ENCODE data around the gene POPDC3.

The POPDC3 gene

GRCh38 chr6:105111871-105112270 lies 67.9 kb downstream of the POPDC3 start:
- H3K9ac ChIP-seq (ENCODE audit: low read length): no peak overlapping the region
- H3K36me3 ChIP-seq (ENCODE audit: control insufficient read depth, insufficient read depth, low read length): no peaks in the 10 kb centered on the region

GRCh38 chr6:105111105-105111504 lies 68.7 kb downstream of the POPDC3 start:
- Histone ChIP-seq H3K27me3 (ENCODE audit: control insufficient read depth, insufficient read depth, low read length) (no peaks in the 10 kb centered on the region), H3K9me3 (ENCODE audit: control insufficient read depth, insufficient read depth, low read depth, low read length) (no peaks in the 10 kb centered on the region), H3K4me3 (ENCODE audit: low read depth, low read length) (no peak overlapping the region), H3K36me3 (ENCODE audit: control insufficient read depth, insufficient read depth, low read length) (no peaks in the 10 kb centered on the region), H3K4me1 (ENCODE audit: control insufficient read depth, insufficient read depth, low read length) (peaks cover under 1% of the 10 kb centered on the region; the same call in 1 of the 2 replicates), H3K9ac (ENCODE audit: low read length) (no peak overlapping the region), H3K27ac (ENCODE audit: low read depth, low read length) (no peak overlapping the region)

More at GRCh38 chr6:105111871-105112270, 67.9 kb downstream of the POPDC3 start:
- Histone ChIP-seq H3K27ac (ENCODE audit: low read depth, low read length) (no peak overlapping the region), H3K27me3 (ENCODE audit: control insufficient read depth, insufficient read depth, low read length) (no peaks in the 10 kb centered on the region), H3K4me1 (ENCODE audit: control insufficient read depth, insufficient read depth, low read length) (peaks cover 4% of the 10 kb centered on the region; the same call in 1 of the 2 replicates), H3K4me3 (ENCODE audit: low read depth, low read length) (no peak overlapping the region), H3K9me3 (ENCODE audit: control insufficient read depth, insufficient read depth, low read depth, low read length) (no peaks in the 10 kb centered on the region)

GRCh38 chr6:105109955-105110895 lies 69.6 kb downstream of the POPDC3 start:
- H3K9ac ChIP-seq (ENCODE audit: low read length): no peak overlapping the region
- H3K36me3 ChIP-seq (ENCODE audit: control insufficient read depth, insufficient read depth, low read length): no peaks in the 10 kb centered on the region
- no peak overlapping the region for H3K27ac ChIP-seq (ENCODE audit: low read depth, low read length)
- H3K4me3 ChIP-seq (ENCODE audit: low read depth, low read length): no peak overlapping the region
- no peaks in the 10 kb centered on the region for H3K9me3 ChIP-seq (ENCODE audit: control insufficient read depth, insufficient read depth, low read depth, low read length)
- H3K4me1 ChIP-seq (ENCODE audit: control insufficient read depth, insufficient read depth, low read length): no peaks in the 10 kb centered on the region
- H3K27me3 ChIP-seq (ENCODE audit: control insufficient read depth, insufficient read depth, low read length): no peaks in the 10 kb centered on the region

GRCh38 chr6:105108631-105109262 lies 71.1 kb downstream of the POPDC3 start:
- no peak overlapping the region for H3K9ac ChIP-seq (ENCODE audit: low read length)
- H3K4me3 ChIP-seq (ENCODE audit: low read depth, low read length): no peak overlapping the region
- no peaks in the 10 kb centered on the region for H3K27me3 ChIP-seq (ENCODE audit: control insufficient read depth, insufficient read depth, low read length)
- no peaks in the 10 kb centered on the region for H3K4me1 ChIP-seq (ENCODE audit: control insufficient read depth, insufficient read depth, low read length)
- no peak overlapping the region for H3K27ac ChIP-seq (ENCODE audit: low read depth, low read length)
- H3K36me3 ChIP-seq (ENCODE audit: control insufficient read depth, insufficient read depth, low read length): no peaks in the 10 kb centered on the region
- no peaks in the 10 kb centered on the region for H3K9me3 ChIP-seq (ENCODE audit: control insufficient read depth, insufficient read depth, low read depth, low read length)

All from HUES6 (cell line).